ENCODE data around the gene RAPGEF2.

The RAPGEF2 gene

DNA sequence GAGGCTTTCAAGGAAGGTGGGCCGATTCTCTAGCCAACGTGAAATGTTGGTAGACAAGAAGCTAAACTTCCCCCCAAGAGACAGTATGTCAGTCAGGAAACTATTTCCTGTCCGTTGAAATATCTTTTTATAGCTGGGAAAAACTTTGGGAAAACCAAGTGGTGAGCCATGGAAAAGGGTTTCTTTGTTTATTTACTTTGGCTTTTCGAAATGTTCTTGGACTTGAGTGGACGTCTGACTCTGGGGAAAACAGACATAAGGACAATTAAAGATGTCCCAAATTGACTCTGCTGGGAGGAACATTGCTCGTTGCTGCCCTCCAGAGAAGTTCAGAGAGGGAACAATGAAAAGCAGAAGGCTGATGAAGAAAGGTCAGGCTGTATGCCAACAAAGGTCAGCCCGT is 295.4 kb downstream of the RAPGEF2 start:
- no peak for DNase-seq (ENCODE audit: low read depth in 3 of 3, low spot score in 1 of 3)

- DNase-seq (ENCODE audit: low read depth in 3 of 3, low spot score in 1 of 3) = no peak
These were observed 297.8 kb downstream of the RAPGEF2 start for GRCh38 chr4:159400558-159401225.

DNA sequence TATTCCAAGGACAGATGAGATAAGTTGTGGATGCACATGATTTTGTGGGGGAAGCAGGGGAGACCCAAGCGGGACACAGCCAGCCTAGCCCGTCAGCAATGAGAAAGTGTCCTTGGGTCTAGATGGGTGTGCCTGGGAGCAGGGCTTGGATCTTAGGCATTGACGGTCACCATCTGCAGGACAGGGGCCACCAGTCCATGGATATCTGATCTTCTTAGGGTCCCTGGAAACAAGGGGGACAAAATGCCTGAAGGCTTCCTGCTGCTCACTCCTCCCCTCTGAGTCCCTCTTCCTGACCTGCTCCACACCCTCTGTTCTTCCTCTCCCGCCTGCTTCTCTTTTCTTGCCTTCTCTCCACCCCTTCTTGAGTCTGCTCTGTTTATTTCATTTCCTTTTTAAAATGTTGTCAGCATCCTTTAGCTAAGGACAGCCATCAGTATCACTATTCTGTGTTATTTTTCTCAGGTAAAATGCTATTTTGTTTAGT is 298.4 kb downstream of the RAPGEF2 start:
- DNase-seq (ENCODE audit: low read depth in 3 of 3, low spot score in 1 of 3) = no peak

GRCh38 chr4:159401791-159402380 is 299.0 kb downstream of the RAPGEF2 start:
- DNase-seq (ENCODE audit: low read depth in 3 of 3, low spot score in 1 of 3) = no peak

All from stimulated activated CD4-positive, alpha-beta T cell treated with anti-CD3 and anti-CD28 coated beads, TNF-alpha, amount 100 ng/mL, for 1 hour (primary cell).